ENCODE measurements around the gene NUDT6. TPM values are rescaled to one million over a fixed set of nuclear protein-coding genes. Genes with fewer than 3 reads are reported as not detected.

NUDT6 gene
- total RNA-seq, 4 donors from 2014 or later = 3.0 to 6.5 (median 5.6) TPM

DNA sequence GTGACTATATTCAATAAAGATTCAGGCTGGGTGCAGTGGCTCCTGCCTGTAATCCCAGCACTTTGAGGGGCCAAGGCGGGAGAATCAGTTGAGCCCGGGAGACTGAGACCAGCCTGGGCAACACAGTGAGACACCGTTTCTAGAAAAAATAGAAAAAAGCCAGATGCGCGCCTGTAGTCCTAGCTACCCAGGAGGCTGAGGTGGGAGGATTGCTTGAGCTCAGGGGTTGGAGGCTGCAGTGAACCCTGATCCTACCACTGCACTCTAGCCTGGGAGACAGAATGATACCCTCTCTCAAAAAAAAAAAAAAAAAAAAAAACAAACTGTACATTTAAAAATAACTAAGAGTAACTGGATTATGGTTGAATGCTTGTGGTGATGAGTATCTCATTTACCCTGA is 1.1 kb downstream of the NUDT6 start:
- TF ChIP-seq POLR2AphosphoS5 (IDR thresholded peaks at IDR 0.05) (no peak), POLR2A (IDR thresholded peaks at IDR 0.05; ENCODE audit: low read depth) (no peak), EP300 (IDR thresholded peaks at IDR 0.05) (no peak)
- TF ChIP-seq, protein P1, sequence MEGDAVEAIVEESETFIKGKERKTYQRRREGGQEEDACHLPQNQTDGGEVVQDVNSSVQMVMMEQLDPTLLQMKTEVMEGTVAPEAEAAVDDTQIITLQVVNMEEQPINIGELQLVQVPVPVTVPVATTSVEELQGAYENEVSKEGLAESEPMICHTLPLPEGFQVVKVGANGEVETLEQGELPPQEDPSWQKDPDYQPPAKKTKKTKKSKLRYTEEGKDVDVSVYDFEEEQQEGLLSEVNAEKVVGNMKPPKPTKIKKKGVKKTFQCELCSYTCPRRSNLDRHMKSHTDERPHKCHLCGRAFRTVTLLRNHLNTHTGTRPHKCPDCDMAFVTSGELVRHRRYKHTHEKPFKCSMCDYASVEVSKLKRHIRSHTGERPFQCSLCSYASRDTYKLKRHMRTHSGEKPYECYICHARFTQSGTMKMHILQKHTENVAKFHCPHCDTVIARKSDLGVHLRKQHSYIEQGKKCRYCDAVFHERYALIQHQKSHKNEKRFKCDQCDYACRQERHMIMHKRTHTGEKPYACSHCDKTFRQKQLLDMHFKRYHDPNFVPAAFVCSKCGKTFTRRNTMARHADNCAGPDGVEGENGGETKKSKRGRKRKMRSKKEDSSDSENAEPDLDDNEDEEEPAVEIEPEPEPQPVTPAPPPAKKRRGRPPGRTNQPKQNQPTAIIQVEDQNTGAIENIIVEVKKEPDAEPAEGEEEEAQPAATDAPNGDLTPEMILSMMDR (IDR thresholded peaks at IDR 0.05) = no peak
- H3K27ac ChIP-seq (replicated peaks in 1 of 4) = peak overlapping the region; percentile 73 to 85 (median 84)
- no peak for DNase-seq (ENCODE audit: extremely low spot score)
- no peaks in the 10 kb centered on the region for H3K27me3 ChIP-seq
- peaks cover 0 to 6% (median 2%) of the 10 kb centered on the region in 4 donors for H3K36me3 ChIP-seq
- no peaks in the 10 kb centered on the region for H3K9me3 ChIP-seq
- WGBS = 84% methylated on average over 3 of the region's 5 CpGs
- peaks cover 15 to 42% (median 24%) of the 10 kb centered on the region in 4 donors for H3K4me1 ChIP-seq
- H3K4me3 ChIP-seq = peak overlapping the region; percentile 80 to 95 (median 88)
- intact Hi-C loops (cut with DNase I) = loop anchor here (5.0 to 10.0 kb wide), 2 partner anchors 94 to 316 kb away; partner anchors contain the start of gene FGF2

DNA sequence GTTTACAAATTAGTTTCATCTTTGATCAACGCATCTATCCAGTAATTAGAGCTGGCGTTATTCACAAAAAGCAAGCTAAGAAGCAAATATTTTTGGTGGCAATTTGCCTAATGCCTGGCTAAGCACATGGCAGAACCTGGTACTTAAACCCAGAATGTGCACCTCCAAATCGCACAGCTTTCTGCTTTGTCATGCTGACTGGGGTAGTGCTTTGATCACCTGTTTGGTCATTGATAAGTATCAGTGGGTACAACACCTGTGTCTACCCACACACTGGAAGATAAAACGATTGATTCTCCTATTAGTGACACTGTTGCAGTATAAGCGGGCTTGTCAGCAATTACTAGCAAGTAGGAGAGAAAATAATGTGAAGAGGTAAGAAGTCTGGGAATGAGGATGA is 1.9 kb downstream of the NUDT6 start:
- WGBS = 90% methylated on average over 5 of the region's 5 CpGs
- no peak for TF ChIP-seq POLR2A (IDR thresholded peaks at IDR 0.05; ENCODE audit: low read depth)
- TF ChIP-seq EP300 (IDR thresholded peaks at IDR 0.05) = no peak
- TF ChIP-seq, protein P1 (IDR thresholded peaks at IDR 0.05) = no peak
- no peak for TF ChIP-seq POLR2AphosphoS5 (IDR thresholded peaks at IDR 0.05)
- DNase-seq (ENCODE audit: extremely low spot score) = no peak

DNA sequence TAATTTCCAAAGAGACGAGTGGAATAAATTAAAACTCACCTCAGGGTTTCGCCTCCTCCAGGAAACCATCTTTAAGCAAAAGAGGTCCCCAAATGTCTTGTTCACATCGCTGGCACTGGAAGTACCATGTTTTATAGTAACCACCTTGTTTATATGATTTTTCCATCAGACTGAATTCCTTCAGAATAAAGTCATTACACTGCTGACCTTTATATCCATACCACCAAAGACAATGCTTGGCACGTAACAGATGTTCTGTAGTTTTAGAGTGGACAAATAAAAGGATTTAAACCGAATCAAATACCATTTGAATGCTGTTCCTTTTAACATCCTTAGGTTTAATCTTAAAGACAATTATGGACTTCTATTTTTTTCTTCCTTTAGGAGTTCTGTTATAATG is 4.7 kb downstream of the NUDT6 start:
- WGBS = 85% methylated on average over 5 of the region's 5 CpGs
- no peak overlapping the region for H3K4me3 ChIP-seq
- H3K27me3 ChIP-seq = no peaks in the 10 kb centered on the region
- no peaks in the 10 kb centered on the region for H3K9me3 ChIP-seq
- no peak overlapping the region for H3K27ac ChIP-seq (replicated peaks in 1 of 4)
- peaks cover 0 to 21% (median 8%) of the 10 kb centered on the region in 4 donors for H3K36me3 ChIP-seq
- TF ChIP-seq POLR2A (IDR thresholded peaks at IDR 0.05; ENCODE audit: low read depth) (no peak), POLR2AphosphoS5 (IDR thresholded peaks at IDR 0.05) (no peak), EP300 (IDR thresholded peaks at IDR 0.05) (no peak)
- TF ChIP-seq, protein P1 (IDR thresholded peaks at IDR 0.05) = no peak
- no peak for DNase-seq (ENCODE audit: extremely low spot score)
- H3K4me1 ChIP-seq = peaks cover 8 to 25% (median 10%) of the 10 kb centered on the region in 4 donors
- intact Hi-C loops (cut with DNase I) = no loop called here

More for the DNA sequence above, 1.9 kb downstream of the NUDT6 start:
- Histone ChIP-seq H3K4me1 (peaks cover 15 to 42% (median 24%) of the 10 kb centered on the region in 4 donors), H3K4me3 (no peak overlapping the region), H3K36me3 (peaks cover 0 to 11% (median 4%) of the 10 kb centered on the region in 4 donors), H3K27ac (replicated peaks in 1 of 4) (no peak overlapping the region), H3K27me3 (no peaks in the 10 kb centered on the region), H3K9me3 (no peaks in the 10 kb centered on the region)
- intact Hi-C loops (cut with DNase I) = loop anchor here (5.0 to 10.0 kb wide), 2 partner anchors 93 to 316 kb away; partner anchors contain the start of gene FGF2

DNA sequence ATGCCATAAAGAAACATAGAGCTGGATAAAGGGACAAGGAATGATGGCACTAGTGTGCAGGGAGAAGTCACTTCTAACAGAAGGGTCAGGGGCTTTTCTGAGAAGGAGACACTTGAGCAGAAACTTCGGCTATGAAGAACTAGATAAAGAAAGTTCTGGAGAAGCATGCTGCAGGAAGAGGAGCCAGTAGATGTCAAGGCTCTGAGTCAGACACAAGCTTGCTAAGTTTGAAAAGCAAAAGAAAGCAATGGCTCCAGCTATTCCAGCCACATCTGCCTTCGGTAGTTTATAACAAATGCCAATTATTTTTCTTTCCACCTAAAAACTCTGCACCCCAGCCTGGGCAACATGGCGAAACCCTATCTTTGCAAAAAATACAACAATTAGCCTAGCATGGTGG is 7.5 kb downstream of the NUDT6 start:
- intact Hi-C loops (cut with DNase I) = loop anchor here (5.0 kb wide), 1 partner anchor 153 kb away; no protein-coding TSS in a partner anchor
- DNase-seq (ENCODE audit: extremely low spot score) = no peak
- H3K36me3 ChIP-seq = peaks cover 0 to 21% (median 10%) of the 10 kb centered on the region in 4 donors
- H3K9me3 ChIP-seq = no peaks in the 10 kb centered on the region
- H3K27me3 ChIP-seq = no peaks in the 10 kb centered on the region
- no peak for TF ChIP-seq POLR2AphosphoS5 (IDR thresholded peaks at IDR 0.05)
- no peak for TF ChIP-seq POLR2A (IDR thresholded peaks at IDR 0.05; ENCODE audit: low read depth)
- no peak for TF ChIP-seq EP300 (IDR thresholded peaks at IDR 0.05)
- TF ChIP-seq, protein P1 (IDR thresholded peaks at IDR 0.05) = no peak
- H3K4me3 ChIP-seq = no peak overlapping the region
- H3K4me1 ChIP-seq = peaks cover 0 to 7% (median 2%) of the 10 kb centered on the region in 4 donors
- WGBS = 72% methylated on average over 3 of the region's 3 CpGs
- no peak overlapping the region for H3K27ac ChIP-seq (replicated peaks in 1 of 4)

All from esophagus muscularis mucosa (tissue), 4 donors.